Neural cell (in vitro differentiated cells): ENCODE results near the gene CD68. TPM values are rescaled to one million over a fixed set of nuclear protein-coding genes. Genes with fewer than 3 reads are reported as not detected.

ENCODE experiments used
- H2AFZ ChIP-seq: fragments of 200-600, 300-800 bp; sonication (generic), shearing (Covaris generic); 2 replicates; pipeline ENCODE4 v1.6.0; 2014; ENCODE audit warnings: low read depth, mild to moderate bottlenecking, antibody characterized with exemption, low read length, moderate library complexity
- H3F3A ChIP-seq: fragments of 200-600 bp; shearing (Covaris generic); 2 replicates; pipeline ENCODE4 v1.6.1; 2016; ENCODE audit warnings: mild to moderate bottlenecking, moderate library complexity, mixed read lengths, antibody characterized with exemption, low read length; ENCODE audit not compliant: insufficient read depth, poor library complexity, severe bottlenecking
- H3K27ac ChIP-seq: fragments of 200-600, 300-800 bp; sonication (generic), shearing (Covaris generic); 2 replicates; pipeline ENCODE4 v1.5.1; 2014; ENCODE audit warnings: mild to moderate bottlenecking, low read length, moderate library complexity
- H3K27me3 ChIP-seq: fragments of 300-800, 200-600 bp; sonication (generic), shearing (Covaris generic); 2 replicates; pipeline ENCODE4 v1.6.0; 2014; ENCODE audit warnings: mild to moderate bottlenecking, low read depth, low read length, moderate library complexity; ENCODE audit not compliant: insufficient read depth
- H3K36me3 ChIP-seq: fragments of 300-800, 200-600 bp; sonication (generic), shearing (Covaris generic); 2 replicates; pipeline ENCODE4 v1.5.1; 2014; ENCODE audit warnings: mild to moderate bottlenecking, antibody characterized with exemption, low read length, moderate library complexity; ENCODE audit not compliant: insufficient read depth
- H3K4me2 ChIP-seq: fragments of 300-800, 200-600 bp; sonication (generic), shearing (Covaris generic); 2 replicates; pipeline ENCODE4 v1.6.0; 2014; ENCODE audit warnings: mild to moderate bottlenecking, low read length
- H3K4me3 ChIP-seq: fragments of 300-800, 200-600 bp; sonication (generic), shearing (Covaris generic); 2 replicates; pipeline ENCODE4 v1.5.1; 2014; ENCODE audit warnings: mild to moderate bottlenecking, low read length, moderate library complexity
- H3K79me2 ChIP-seq: fragments of 200-600 bp; shearing (Covaris generic); replicated peaks from 2 replicates; pipeline ENCODE4 v1.6.0; 2014; ENCODE audit warnings: mild to moderate bottlenecking, low read length, moderate library complexity; ENCODE audit not compliant: insufficient read depth
- H3K9ac ChIP-seq: fragments of 300-800, 200-600 bp; sonication (generic), shearing (Covaris generic); 2 replicates; pipeline ENCODE4 v1.6.1; 2016; ENCODE audit warnings: mild to moderate bottlenecking, low read length, mixed read lengths
- H3K9me2 ChIP-seq: fragments of 200-600 bp; shearing (Covaris generic); 2 replicates; pipeline ENCODE4 v1.6.1; 2016; ENCODE audit warnings: mild to moderate bottlenecking, low read length, mixed read lengths; ENCODE audit not compliant: insufficient read depth
- H3K9me3 ChIP-seq: fragments of 200-600, 300-800 bp; sonication (generic), shearing (Covaris generic); 2 replicates; pipeline ENCODE4 v1.6.1; 2016; ENCODE audit warnings: mild to moderate bottlenecking, mixed run types, low read length, moderate library complexity, mixed read lengths
- H4K20me1 ChIP-seq: fragments of 200-600 bp; shearing (Covaris generic); 2 replicates; pipeline ENCODE4 v1.6.1; 2016; ENCODE audit warnings: mild to moderate bottlenecking, mixed run types; ENCODE audit not compliant: insufficient read depth
- CTCF ChIP-seq: fragments of 450-650 bp; IDR thresholded peaks from 2 replicates; pipeline ENCODE4 v1.5.1; 2014; ENCODE audit warnings: antibody characterized with exemption, mild to moderate bottlenecking, moderate library complexity; ENCODE audit not compliant: poor library complexity, severe bottlenecking
- EP300 ChIP-seq: fragments of 450-650 bp; conservative IDR thresholded peaks from 2 replicates; pipeline ENCODE4 v1.6.1; 2014; ENCODE audit warnings: antibody characterized with exemption, mild to moderate bottlenecking, moderate library complexity; ENCODE audit not compliant: poor library complexity, severe bottlenecking
- EZH2 ChIP-seq: fragments of 200-600, 300-800 bp; shearing (Covaris generic), sonication (generic); IDR thresholded peaks from 2 replicates; pipeline ENCODE4 v1.6.1; 2014; ENCODE audit warnings: antibody characterized with exemption, low read length, borderline replicate concordance, mild to moderate bottlenecking; ENCODE audit not compliant: insufficient read depth, poor library complexity, severe bottlenecking
- MXI1 ChIP-seq: fragments of 450-650 bp; conservative IDR thresholded peaks from 2 replicates; pipeline ENCODE4 v1.6.1; 2014; ENCODE audit warnings: antibody characterized with exemption, mild to moderate bottlenecking; ENCODE audit not compliant: poor library complexity, severe bottlenecking
- POLR2AphosphoS5 ChIP-seq: IDR thresholded peaks from 2 replicates; pipeline ENCODE4 v1.6.1; 2012
- RAD21 ChIP-seq: fragments of 450-650 bp; conservative IDR thresholded peaks from 2 replicates; pipeline ENCODE4 v1.6.1; 2014; ENCODE audit warnings: antibody characterized with exemption, mild to moderate bottlenecking, moderate library complexity
- SMC3 ChIP-seq: fragments of 450-650 bp; conservative IDR thresholded peaks from 2 replicates; pipeline ENCODE4 v1.6.1; 2014; ENCODE audit warnings: antibody characterized with exemption, mild to moderate bottlenecking, moderate library complexity; ENCODE audit not compliant: poor library complexity
- TAF1 ChIP-seq: IDR thresholded peaks from 2 replicates; pipeline ENCODE4 v1.6.1; 2012; ENCODE audit warnings: low read depth
- polyA plus RNA-seq: library from polyadenylated mRNA; depleted of rRNA; stranded (reverse); fragments of >200 nt; gene quantifications from 2 replicates; pipeline ENCODE4 v1.2.3, GENCODE V29; 2014
- TF ChIP-seq, protein P1 (sequence below): IDR thresholded peaks from 2 replicates; pipeline ENCODE4 v1.6.1; 2012; ENCODE audit warnings: borderline replicate concordance

CD68 gene
- polyA plus RNA-seq, 1 donor from 2014 or later = not detected

- Histone ChIP-seq H3K36me3 (no peaks in the 10 kb centered on the region), H3K27ac (no peak overlapping the region), H2AFZ (no peak overlapping the region), H3K9me3 (no peaks in the 10 kb centered on the region), H3K9ac (no peak overlapping the region), H3K4me2 (no peak overlapping the region), H3F3A (no peaks in the 10 kb centered on the region), H3K9me2 (no peaks in the 10 kb centered on the region), H3K79me2 (no peaks in the 10 kb centered on the region), H4K20me1 (no peaks in the 10 kb centered on the region), H3K27me3 (no peaks in the 10 kb centered on the region), H3K4me3 (no peak overlapping the region)
- TF ChIP-seq TAF1 = no peak
- no peak for TF ChIP-seq RAD21
- TF ChIP-seq EP300 = no peak
- TF ChIP-seq POLR2AphosphoS5 = no peak
- TF ChIP-seq EZH2 = no peak
- TF ChIP-seq SMC3 = no peak
Measured at GRCh38 chr17:7538050-7538449, 41.4 kb upstream of the CD68 start.

- Histone ChIP-seq H2AFZ (no peak overlapping the region), H3K79me2 (no peaks in the 10 kb centered on the region), H3K27ac (no peak overlapping the region), H3K4me3 (no peak overlapping the region), H3K27me3 (no peaks in the 10 kb centered on the region), H3F3A (no peaks in the 10 kb centered on the region), H4K20me1 (no peaks in the 10 kb centered on the region), H3K9ac (no peak overlapping the region), H3K9me3 (no peaks in the 10 kb centered on the region), H3K4me2 (no peak overlapping the region), H3K36me3 (no peaks in the 10 kb centered on the region), H3K9me2 (no peaks in the 10 kb centered on the region)
- no peak for TF ChIP-seq SMC3
- no peak for TF ChIP-seq TAF1
- no peak for TF ChIP-seq MXI1
- TF ChIP-seq POLR2AphosphoS5 = no peak
- no peak for TF ChIP-seq EP300
- TF ChIP-seq CTCF = no peak
- TF ChIP-seq RAD21 = no peak
- TF ChIP-seq, protein P1, sequence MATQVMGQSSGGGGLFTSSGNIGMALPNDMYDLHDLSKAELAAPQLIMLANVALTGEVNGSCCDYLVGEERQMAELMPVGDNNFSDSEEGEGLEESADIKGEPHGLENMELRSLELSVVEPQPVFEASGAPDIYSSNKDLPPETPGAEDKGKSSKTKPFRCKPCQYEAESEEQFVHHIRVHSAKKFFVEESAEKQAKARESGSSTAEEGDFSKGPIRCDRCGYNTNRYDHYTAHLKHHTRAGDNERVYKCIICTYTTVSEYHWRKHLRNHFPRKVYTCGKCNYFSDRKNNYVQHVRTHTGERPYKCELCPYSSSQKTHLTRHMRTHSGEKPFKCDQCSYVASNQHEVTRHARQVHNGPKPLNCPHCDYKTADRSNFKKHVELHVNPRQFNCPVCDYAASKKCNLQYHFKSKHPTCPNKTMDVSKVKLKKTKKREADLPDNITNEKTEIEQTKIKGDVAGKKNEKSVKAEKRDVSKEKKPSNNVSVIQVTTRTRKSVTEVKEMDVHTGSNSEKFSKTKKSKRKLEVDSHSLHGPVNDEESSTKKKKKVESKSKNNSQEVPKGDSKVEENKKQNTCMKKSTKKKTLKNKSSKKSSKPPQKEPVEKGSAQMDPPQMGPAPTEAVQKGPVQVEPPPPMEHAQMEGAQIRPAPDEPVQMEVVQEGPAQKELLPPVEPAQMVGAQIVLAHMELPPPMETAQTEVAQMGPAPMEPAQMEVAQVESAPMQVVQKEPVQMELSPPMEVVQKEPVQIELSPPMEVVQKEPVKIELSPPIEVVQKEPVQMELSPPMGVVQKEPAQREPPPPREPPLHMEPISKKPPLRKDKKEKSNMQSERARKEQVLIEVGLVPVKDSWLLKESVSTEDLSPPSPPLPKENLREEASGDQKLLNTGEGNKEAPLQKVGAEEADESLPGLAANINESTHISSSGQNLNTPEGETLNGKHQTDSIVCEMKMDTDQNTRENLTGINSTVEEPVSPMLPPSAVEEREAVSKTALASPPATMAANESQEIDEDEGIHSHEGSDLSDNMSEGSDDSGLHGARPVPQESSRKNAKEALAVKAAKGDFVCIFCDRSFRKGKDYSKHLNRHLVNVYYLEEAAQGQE = no peak
- TF ChIP-seq EZH2 = no peak
Measured at GRCh38 chr17:7538891-7539545, 40.4 kb upstream of the CD68 start.
